Measurements from ENCODE around the gene FMN2.
"Not testable (repeated sequence)": the region's sequence is repeated elsewhere in the genome, so short reads cannot be mapped to it uniquely, and the experiment has no call there.

Gene FMN2

DNA sequence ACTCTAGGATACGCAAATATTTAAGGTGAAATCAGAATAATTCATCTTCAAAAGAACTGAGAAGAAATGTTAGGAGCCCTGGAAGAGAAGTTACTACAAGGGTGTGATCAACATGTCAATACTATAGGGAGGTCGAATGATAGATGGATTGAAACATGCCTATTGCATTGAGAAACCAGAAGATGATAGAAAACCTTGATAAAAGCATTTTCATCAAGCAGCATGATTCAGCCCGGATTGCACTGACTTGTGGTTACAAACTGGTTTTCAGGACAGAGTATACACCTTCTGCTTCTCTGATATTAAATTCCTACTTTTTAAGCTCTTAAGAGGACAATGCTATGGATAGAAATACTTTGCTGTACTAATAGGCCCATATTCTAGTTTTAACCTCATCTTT, 164.2 kb downstream of the FMN2 start:
- DNase-seq (ENCODE audit: low read depth) = no peak

DNA sequence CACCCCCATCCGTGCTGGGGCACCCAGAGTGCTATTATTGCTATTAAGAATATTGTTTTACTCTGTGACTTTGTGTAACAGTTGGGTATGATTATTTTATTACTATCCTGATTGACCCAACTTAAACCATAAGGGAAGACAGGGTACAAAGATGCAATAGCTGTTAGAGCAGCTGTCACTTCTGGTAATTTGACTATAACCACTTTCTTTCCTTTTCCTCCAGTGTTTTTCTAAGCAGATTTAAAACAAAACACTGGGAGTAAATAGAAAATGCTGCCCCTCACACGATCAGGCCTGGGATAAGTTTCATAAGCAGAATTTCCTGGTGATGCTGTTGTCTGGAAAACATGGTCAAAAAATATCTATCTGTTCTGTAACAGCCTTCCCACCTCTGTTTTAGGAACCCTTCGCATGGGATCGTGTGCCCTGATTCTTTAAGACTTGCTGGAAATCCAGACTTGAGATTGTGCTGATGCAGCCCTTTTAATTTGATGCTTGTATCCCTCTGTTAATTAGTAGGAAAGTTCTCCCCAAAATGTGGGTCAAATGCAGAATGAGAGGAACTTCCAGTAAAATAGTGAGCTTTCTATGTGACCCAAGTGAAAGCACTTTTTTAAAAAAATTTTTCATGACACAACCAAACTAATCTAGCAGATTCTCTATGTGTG, 165.3 kb downstream of the FMN2 start:
- DNase-seq (ENCODE audit: low read depth) = no peak

DNA sequence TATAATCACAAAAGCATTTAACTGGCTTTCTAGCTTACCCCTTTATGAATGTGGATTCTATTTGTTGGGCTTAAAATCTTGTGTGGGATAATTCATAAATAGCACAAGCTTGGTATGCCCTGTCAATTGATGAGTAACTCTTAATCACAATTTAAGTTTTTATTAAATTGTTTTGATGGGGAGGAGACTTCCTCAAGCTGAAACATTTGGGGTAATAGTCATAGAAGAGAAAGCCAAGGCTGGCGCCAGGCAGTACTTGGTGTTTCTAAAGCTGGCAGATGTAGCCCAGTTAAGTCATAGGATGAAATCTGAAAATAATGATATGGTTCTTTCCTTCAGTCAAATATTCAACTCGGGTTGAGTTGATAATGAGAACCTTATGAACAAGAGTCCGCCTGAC, 167.2 kb downstream of the FMN2 start:
- DNase-seq (ENCODE audit: low read depth) = no peak

DNA sequence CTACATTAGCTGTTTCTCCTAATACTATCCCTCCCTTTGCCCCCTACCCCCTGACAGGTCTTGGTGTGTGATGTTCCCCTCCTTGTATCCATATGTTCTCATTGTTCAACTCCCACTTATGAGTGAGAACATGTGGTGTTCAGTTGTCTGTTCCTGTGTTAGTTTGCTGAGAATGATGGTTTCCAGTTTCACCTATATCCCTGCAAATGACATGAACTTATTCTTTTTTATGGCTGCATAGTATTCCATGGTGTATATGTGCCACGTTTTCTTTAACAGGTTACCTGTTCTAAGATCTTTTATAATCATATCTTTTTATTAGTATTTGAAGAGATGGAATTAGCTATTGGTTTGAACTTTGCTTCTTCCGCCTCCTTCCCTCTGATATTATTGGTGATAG, 172.8 kb downstream of the FMN2 start:
- not testable (repeated sequence) for DNase-seq (ENCODE audit: low read depth)

DNA sequence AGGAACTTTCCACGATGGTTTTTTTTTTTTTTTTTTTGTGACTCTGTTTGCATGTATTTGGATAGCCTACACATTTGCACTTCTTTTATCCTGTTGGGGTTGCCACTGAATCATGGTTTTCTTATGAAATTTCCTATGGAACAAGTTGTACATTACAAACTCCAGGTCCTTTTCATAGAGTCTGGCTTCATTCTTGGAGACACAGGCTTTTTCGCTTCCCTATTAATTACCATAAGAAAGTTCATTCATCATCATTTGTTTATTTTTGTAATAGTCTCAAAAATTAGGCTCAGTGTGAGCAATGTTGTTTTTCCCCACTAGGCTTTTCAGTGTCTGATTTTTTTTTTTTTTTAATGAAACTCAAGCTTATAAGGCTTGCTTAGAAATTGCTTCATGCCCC, 179.4 kb downstream of the FMN2 start:
- DNase-seq (ENCODE audit: low read depth) = no peak

DNA sequence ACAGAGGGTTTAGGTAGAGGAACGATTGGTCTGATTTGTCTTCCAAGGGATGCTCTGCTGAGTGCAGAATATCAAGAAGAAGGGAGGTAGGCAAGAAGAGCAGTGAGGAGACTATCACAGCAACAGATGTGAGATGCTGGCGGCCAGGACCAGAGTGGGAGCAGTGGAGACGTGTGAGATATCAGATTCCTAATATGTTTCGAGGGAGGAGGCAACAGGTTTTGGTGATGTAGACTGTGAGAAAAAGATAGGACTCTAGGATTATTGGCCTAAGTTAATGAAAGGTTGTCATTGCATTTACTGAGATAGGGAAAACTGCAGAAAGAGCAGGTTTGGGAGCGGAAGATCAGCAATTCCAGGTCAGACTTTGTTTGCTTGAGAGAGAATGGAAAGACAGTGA, 182.9 kb downstream of the FMN2 start:
- DNase-seq (ENCODE audit: low read depth) = no peak

DNA sequence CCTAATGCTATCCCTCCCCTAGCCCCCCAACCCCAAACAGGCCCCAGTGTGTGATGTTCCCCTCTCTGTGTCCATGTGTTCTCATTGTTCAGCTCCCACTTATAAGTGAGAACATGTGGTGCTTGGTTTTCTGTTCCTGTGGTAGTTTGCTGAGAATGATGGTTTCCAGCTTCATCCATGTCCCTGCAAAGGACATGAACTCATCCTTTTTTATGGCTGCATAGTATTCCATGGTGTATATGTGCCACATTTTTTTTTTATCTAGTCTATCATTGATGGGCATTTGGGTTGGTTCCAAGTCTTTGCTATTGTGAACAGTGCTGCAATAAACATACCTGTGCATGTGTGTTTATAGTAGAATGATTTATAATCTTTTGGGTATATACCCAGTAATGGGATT, 183.5 kb downstream of the FMN2 start:
- not testable (repeated sequence) for DNase-seq (ENCODE audit: low read depth)

DNA sequence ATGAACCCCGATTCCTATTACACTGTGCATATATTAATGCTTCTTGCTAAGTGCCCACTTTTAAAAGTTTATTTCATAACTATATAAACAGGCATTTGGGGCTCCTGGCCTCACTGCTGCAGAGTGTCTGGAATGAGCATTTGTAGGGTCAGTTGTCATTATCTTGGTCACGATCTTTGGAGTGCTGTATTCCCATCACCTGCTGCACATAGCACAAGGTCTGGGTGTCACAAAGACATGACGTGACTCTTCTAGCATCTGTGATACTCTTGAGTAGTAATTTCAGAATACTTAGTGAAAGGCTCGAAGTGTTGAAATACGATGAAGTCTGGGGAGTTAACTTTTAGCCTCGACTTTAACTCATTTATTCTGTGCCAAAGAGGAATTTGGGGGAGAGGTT, 186.4 kb downstream of the FMN2 start:
- no peak for DNase-seq (ENCODE audit: low read depth)

DNA sequence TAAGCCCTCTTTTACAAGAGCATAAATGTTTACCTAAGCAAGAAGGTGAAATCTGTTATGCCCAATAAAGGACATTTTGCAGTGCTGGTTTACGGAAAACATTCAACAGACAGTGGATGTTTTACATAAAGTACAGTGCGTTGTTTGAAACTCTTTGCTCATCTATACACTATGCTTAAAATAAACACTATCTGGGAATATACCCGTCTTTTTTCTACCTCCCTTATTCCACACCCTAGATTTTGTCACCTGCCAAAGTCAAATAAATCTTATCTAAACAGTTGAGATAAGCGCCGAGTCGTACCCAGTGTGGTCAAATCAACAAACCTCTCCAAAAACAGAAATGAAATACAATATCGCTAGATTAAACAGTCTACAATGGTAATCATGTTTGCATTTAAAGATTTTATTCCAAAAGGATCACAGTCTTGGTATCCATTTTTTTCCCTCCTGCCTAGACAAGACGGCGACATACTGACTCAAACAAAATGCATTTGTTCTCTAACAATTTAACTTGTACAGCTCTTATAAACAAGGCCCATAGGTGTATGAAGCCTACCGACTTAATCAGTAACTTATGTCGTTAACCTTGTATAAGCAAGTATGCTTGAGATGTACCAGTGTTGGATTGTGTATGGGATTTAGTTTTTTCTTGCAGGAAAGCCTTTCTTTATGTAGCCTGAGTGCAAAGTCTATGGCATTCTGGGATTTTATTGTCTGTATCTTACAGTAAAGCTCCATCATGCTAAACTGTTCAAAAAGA, 189.1 kb downstream of the FMN2 start:
- DNase-seq (ENCODE audit: low read depth) = no peak

DNA sequence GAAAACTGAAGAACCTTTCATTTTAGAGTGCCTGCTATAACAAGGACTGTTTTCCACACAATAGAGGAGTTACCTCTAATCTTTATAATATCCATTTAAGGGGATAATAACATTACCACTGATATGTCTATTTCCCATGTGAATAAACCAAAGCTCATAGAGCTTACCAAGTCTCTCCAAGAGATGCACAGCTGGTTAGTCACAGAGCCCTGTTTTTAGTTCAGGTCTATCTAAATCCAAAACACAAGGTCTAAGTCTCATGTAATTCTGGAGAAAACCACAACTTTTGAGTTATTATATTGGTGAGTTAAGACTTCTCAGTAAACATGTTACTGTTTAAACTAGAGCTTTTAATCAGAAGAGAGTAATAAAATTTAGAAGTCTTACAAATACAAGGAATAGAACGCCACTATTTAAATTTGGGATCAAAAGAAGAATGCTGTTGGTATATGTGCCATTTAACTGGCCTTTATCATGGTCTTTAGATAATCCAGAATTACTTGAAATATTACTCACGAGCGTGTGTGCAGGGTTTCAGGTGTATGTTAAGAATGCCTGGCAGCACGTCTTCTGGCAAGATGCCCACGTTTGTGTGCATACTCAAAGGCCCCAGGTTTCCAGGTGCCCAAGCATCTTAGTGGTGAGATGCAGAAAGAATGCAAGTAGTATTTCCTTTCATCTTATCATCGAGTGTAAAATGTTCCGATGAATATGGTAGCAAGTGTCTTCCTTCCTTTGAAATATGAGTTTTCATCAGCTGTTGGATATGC, 190.6 kb downstream of the FMN2 start:
- no peak for DNase-seq (ENCODE audit: low read depth)

DNA sequence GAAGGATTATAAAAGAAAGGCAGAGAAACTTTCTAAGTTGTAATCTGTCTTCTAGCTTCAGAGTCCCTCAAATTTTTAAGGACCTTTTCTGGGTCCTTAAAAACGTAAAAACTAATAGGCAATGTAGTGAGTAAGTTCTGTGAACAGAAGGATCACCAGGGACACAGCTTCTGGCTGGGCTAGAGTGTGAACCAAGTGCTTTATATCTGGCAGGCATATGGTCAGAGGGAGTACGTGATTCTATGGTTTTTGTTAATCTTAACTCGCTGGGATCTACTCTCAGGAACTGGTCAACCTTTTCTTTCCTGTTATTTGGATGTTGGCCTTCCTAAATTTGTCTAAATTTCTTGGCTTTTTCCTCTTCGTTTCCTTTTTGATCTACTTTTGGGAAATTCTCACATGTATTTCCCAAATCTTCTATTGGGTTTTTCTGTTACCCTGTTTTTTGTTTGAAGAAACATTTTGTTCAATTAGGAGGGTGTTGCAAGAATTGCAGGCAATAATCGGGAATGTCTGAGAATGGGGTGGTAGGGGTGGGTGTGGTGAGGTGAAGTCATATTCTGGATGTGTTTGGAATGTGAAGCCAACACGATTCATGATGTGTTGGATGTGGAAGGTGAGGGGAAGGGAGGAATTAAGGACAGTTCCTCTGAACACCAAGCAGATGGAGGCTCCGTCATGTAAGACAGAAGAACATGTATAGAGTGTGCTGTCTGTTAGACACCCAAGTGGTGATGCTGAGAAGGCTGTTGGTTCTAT, 193.2 kb downstream of the FMN2 start:
- DNase-seq (ENCODE audit: low read depth) = no peak

DNA sequence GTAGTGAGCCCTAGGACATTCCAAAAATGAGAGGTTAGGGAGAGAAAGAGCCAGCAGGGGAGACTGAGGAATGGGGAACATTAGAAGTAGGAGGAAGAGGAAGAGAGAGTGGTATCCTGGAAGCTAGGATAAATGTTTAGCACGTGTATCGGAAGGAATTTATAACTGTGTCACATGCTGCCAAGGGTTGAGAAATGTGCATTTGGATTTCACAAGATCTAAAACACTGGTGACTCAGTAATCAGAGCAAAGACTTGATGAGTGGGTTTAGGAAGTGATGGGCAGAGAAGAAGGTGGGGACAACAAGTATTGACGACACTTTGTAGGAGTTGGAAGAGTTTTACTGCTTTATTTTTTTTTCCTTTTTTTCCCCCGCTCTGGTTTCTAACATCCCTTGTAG, 193.9 kb downstream of the FMN2 start:
- no peak for DNase-seq (ENCODE audit: low read depth)

DNA sequence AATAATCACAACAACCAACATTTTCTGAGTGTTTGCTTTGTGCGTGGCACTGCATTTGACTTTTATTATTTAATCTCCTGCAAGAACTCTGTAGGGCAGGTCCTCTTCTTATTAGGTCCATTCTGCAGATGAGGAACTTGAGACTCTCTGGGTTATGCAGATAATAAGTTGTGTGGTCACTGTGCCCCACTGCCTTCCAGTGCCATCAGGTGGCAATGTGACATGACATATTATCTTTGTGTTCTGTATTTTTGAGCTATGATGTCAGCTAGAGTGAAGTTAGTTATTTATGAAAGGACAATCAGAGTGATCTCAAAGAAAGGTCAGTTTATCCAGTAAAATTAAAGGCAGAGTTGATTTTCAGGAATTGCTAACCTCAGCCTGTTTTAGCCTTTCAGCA, 196.0 kb downstream of the FMN2 start:
- DNase-seq (ENCODE audit: low read depth) = no peak

DNA sequence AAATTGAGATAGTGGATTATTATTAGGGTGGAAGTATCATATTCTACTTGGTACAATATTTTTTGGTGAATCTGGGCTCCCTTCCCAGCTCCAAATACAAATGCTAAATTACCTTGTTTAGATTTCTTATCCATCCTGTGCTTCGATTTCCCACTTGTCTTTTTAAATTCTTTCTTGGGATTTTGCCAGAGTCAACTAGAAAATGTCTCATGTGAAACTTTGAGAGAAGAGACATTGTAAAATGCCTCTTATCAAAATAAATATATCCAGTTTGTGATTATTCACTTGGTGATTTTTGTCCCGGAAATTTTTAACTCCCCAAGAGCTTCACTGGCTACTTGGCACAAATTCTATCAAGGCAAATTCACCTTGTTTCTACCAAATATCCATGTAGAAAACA, 202.0 kb downstream of the FMN2 start:
- DNase-seq (ENCODE audit: low read depth) = no peak

DNA sequence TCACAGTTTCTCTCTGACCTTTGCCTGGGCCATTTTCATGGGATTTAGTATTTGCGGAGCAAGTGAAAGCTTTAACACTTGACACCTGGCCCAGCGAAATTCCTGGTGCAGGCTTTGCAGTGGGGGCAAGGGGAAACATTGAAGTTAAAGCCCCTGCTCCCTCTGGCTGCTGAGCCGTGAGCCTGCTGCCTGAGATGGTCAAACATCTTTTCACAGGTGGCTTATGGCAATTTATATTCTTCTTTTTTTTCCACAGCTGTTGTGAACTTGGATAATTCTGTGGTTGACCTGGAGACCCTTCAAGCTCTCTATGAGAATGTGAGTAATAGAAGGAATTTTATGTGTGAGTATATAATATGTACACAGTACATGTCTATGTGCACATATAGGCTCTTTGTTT, 202.9 kb downstream of the FMN2 start:
- no peak for DNase-seq (ENCODE audit: low read depth)

DNA sequence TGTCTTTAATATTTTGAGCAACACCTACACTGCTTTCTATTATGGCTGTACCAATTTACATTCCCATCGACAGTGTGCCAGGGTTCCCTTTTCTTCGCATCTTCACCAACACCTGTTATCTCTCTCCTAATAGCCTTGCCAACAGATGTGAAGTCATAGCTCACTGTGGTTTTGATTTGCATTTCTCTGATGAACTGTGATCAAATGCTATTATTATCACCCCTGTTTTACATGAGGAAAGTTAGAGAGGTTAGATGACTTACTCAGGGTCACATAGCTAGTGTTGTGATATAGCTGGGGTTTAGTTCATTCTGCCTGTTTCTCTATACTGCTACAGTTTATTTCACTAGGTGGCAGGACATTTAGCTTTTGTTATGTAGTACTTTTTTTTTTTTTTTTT, 204.1 kb downstream of the FMN2 start:
- no peak for DNase-seq (ENCODE audit: low read depth)

DNA sequence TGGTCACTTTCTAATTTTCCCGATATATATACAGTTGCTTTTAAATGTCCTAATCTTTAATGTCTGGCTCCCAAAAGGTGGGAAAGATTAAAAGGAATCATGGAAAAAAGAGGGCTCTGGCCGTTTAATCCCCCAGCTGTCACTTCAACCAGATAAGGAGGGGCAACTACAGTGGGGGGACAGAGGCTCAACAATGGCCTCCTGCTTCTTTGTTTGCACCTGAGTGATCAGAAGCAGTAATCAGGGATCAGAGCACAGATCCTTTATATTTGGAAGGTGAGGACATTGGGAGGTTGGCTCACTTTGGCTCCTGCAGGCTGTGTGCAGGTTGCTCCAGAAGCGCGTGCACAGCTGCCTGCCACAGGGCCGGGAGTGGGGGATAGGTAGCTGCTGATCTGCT, 212.8 kb downstream of the FMN2 start:
- DNase-seq (ENCODE audit: low read depth) = no peak

DNA sequence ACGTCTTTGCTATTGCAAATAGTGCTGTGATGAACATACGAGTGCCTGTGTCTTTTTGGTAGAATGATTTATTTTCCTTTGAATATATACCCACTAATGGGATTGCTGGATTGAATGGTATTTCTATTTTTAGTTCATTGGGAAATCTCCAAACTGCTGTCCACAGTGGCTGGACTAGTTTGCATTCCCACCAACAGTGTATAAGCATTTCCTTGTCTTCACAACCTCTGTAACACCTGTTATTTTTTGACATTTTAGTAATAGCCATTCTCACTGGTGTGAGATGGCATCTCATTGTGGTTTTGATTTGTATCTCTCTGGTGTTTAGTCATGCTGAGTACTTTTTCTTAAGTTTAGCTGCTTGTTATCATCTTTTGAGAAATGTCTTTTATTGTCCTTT, 215.0 kb downstream of the FMN2 start:
- DNase-seq (ENCODE audit: low read depth) = no peak

DNA sequence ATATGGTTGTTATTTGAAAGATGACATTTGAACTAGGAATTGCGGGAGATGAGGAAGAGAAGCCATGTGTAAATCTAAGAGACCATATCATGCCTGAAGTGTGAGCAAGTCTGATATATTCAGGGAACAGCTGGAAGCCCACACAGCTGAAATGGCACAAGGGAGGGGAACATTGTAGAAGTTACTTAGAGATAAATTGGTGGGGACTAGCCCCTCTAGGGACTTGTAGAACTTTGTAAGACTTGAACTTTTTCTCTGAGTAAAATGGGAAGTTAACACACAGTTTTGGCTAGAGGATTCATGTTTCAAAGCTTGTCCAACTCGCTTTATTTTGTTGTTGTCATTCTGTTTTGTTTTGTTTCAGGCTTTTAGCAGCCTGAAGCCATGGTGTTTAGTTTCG, 216.4 kb downstream of the FMN2 start:
- no peak for DNase-seq (ENCODE audit: low read depth)

DNA sequence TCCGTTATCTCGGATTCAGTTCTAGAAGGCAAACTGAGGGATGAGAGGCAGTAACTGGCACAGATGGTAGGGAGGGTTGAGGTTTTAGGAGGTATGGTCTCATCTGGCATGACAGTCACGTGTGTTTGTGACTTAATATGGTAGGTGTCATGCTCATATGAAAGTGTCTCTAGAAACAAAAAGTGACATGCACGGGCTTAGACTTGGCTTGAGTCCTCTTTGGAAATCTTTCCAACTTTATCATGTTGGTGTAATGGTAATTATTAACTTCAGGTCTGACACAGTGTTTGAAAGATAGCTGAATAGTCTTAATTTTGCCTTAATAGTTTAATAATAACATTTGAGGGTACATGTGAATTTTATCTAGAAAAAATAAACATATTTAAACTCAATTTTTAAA, 218.1 kb downstream of the FMN2 start:
- DNase-seq (ENCODE audit: low read depth) = no peak

DNA sequence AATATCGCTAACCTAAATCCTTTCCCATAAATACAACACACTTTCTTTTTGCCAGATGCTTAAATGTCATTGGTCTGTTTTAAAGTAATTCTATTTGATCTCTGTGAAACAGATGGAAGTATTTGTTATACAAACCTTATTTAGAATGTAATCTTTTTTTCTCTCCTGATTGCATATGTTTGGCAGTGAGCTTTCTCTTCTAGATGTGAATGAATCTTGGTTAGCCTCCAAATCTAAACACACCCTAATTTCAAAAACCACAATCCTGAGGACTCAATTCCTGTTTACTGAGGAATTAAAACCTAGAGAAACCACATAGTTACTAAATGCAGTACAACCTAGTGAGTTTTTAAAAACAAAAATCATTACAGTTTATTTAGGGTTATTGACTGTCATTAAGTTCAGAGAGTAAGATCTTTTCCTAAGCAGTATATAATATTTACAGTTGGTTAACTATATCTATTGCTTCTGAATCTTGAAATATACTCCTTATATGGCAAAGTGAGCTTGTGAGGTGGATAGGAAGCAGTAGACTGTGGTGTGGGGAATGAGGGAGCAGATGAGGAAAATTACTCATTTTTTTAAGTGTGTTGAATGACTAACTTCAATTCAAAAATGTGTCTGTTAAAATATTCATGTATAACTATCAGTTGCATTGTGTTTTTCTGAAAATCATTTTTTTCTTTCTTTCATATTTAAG, 218.7 kb downstream of the FMN2 start:
- no peak for DNase-seq (ENCODE audit: low read depth)

DNA sequence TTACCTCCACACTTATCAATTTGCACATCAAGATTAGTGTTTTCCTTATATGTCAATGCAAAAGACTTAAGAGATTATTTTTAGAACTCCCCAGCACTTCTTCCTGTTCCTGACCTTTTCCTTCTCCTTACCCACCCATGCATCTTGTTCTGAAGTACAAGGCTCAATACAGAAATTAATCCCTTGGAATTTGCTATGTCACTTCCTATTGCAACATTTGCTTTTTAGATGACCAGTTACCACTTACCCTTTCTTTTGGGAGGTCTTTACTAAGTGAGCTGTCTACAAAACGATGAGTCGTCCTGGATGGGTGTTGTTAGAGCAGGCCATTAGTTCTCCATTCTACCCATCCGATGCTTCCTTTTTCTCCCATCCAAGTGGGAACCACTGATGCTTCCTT, 221.2 kb downstream of the FMN2 start:
- DNase-seq (ENCODE audit: low read depth) = no peak
